ENCODE measurements around the gene POLR1E.
"Not testable (repeated sequence)": the region's sequence is repeated elsewhere in the genome, so short reads cannot be mapped to it uniquely, and the experiment has no call there.

POLR1E gene

DNA sequence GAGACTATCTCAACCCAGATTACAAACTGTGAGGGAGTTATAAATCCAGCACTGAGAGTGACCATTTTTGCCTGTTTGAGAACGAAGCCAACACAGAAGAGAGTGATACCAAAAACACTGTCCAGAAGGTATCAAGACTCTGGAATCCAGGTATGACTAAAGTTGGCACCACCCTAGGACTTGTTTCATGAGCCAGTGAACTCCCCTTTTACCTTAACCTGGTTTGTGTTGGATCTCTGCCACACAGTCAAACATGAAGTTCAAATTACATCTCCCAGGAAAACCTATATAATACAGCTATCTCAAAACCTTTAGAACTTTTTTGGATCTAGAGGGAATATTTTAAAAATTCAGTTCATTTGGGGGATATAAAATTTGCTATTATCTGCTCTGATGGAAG lies 31.9 kb upstream of the POLR1E start:
- H3K36me3 Mint-ChIP-seq: peaks cover 8% of the 10 kb centered on the region
- peaks cover 64% of the 10 kb centered on the region for H3K4me1 Mint-ChIP-seq
- no peaks in the 10 kb centered on the region for H3K9me3 Mint-ChIP-seq
- H3K27me3 Mint-ChIP-seq: no peaks in the 10 kb centered on the region
- no peak overlapping the region for H3K4me3 Mint-ChIP-seq
- peak overlapping the region; percentile 47 for H3K27ac Mint-ChIP-seq

GRCh38 chr9:37454238-37454637 lies 31.5 kb upstream of the POLR1E start:
- Mint-ChIP-seq H3K9me3 (no peaks in the 10 kb centered on the region), H3K27ac (peak overlapping the region; percentile 47), H3K4me1 (peaks cover 64% of the 10 kb centered on the region), H3K27me3 (no peaks in the 10 kb centered on the region), H3K36me3 (peaks cover 8% of the 10 kb centered on the region), H3K4me3 (no peak overlapping the region)

- Mint-ChIP-seq H3K36me3 (peaks cover 5% of the 10 kb centered on the region), H3K27me3 (no peaks in the 10 kb centered on the region), H3K4me1 (peaks cover 63% of the 10 kb centered on the region), H3K4me3 (no peak overlapping the region), H3K27ac (no peak overlapping the region), H3K9me3 (no peaks in the 10 kb centered on the region)
Observed at GRCh38 chr9:37455884-37456647, 29.7 kb upstream of the POLR1E start.

GRCh38 chr9:37456817-37457216 lies 28.9 kb upstream of the POLR1E start:
- Mint-ChIP-seq H3K27ac (no peak overlapping the region), H3K4me3 (no peak overlapping the region), H3K4me1 (peaks cover 65% of the 10 kb centered on the region)

GRCh38 chr9:37464006-37464405 lies 21.7 kb upstream of the POLR1E start:
- Mint-ChIP-seq H3K9me3 (no peaks in the 10 kb centered on the region), H3K27me3 (no peaks in the 10 kb centered on the region), H3K36me3 (peaks cover 9% of the 10 kb centered on the region), H3K4me3 (peak overlapping the region; percentile 97), H3K27ac (peak overlapping the region; percentile 88), H3K4me1 (peaks cover 32% of the 10 kb centered on the region)

More at GRCh38 chr9:37456817-37457216, 28.9 kb upstream of the POLR1E start:
- no peaks in the 10 kb centered on the region for H3K9me3 Mint-ChIP-seq
- peaks cover 5% of the 10 kb centered on the region for H3K36me3 Mint-ChIP-seq
- H3K27me3 Mint-ChIP-seq: no peaks in the 10 kb centered on the region

GRCh38 chr9:37464426-37465248 lies 21.1 kb upstream of the POLR1E start:
- H3K9me3 Mint-ChIP-seq: no peaks in the 10 kb centered on the region
- peaks cover 32% of the 10 kb centered on the region for H3K4me1 Mint-ChIP-seq
- peak overlapping the region; percentile 97 for H3K4me3 Mint-ChIP-seq
- H3K27ac Mint-ChIP-seq: peak overlapping the region; percentile 95
- no peaks in the 10 kb centered on the region for H3K27me3 Mint-ChIP-seq
- H3K36me3 Mint-ChIP-seq: peaks cover 9% of the 10 kb centered on the region

DNA sequence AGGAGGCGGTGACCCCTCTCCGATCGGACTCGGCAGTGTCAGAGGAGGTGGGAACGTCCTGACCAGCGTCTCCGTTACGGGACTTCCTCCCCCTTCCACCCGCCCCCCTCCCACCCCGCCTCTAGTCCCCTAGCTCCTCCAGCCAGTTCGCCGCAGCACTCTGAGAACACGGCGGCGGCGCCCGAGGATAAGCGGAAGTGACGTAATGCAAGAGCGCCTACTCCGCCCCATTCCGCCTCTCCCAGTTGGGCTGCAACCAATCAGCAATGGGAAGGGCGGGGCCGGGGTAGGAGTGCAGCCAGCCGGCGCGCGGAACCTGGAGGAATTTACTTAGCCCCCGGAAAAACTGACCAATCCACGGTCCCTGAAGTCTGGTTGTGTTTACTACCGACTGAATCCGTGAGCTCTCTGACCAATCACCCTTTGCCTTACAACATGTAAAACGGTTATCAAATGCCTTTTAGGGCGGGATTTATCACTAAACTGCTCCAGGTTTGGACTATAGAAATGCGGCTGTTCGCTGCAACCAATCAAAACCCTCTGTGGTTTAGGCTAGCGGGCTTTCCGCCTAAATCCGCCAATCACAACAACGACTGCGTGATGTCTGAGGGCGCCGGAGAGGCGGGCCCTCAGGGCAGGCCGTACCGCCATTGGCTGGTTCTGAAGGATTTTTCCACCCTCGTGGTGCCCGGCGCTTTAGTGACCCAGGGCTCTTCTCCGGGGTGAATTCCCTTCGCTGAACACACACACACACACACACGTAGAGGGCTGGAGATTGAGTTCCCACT lies 20.3 kb upstream of the POLR1E start, which contains the start of gene ZBTB5:
TSS of gene ZBTB5 (minus strand) at position 202 of the 788 bp plus-strand sequence. CDS start 22,899 bp downstream, outside the sequence.
- peak within 1 kb of the TSS; percentile 95 for H3K27ac Mint-ChIP-seq
- H3K9me3 Mint-ChIP-seq: no peaks in the 10 kb centered on the region
- no peaks in the 10 kb centered on the region for H3K27me3 Mint-ChIP-seq
- peak within 1 kb of the TSS; percentile 97 for H3K4me3 Mint-ChIP-seq
- H3K4me1 Mint-ChIP-seq: peaks cover 32% of the 10 kb centered on the region
- peaks cover 9% of the 10 kb centered on the region for H3K36me3 Mint-ChIP-seq

- H3K36me3 Mint-ChIP-seq: peaks cover 9% of the 10 kb centered on the region
- H3K27ac Mint-ChIP-seq: peak overlapping the region; percentile 95
- peak overlapping the region; percentile 97 for H3K4me3 Mint-ChIP-seq
- H3K27me3 Mint-ChIP-seq: no peaks in the 10 kb centered on the region
- H3K9me3 Mint-ChIP-seq: no peaks in the 10 kb centered on the region
- H3K4me1 Mint-ChIP-seq: peaks cover 29% of the 10 kb centered on the region
Observed at GRCh38 chr9:37466037-37466709, 19.6 kb upstream of the POLR1E start.

DNA sequence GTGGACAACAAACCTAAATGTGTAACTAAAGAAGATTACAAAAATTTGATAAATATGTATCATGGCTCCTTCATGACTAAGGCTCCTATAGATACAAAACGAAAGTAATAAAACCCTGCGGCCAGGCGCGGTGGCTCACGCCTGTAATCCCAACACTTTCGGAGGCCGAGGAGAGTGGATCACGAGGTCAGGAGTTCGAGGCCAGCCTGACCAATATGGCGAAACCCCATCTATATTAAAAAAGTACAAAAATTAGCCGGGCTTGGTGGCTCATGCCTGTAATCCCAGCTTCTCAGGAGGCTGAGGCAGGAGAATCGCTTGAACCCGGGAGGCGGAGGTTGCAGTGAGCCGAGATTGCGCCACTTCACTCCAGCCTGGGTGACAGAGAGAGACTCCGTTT lies 18.2 kb upstream of the POLR1E start:
- H3K27me3 Mint-ChIP-seq, H3K36me3 Mint-ChIP-seq, H3K4me3 Mint-ChIP-seq, H3K27ac Mint-ChIP-seq, H3K9me3 Mint-ChIP-seq: not testable (repeated sequence)
- peaks cover 34% of the 10 kb centered on the region for H3K4me1 Mint-ChIP-seq

DNA sequence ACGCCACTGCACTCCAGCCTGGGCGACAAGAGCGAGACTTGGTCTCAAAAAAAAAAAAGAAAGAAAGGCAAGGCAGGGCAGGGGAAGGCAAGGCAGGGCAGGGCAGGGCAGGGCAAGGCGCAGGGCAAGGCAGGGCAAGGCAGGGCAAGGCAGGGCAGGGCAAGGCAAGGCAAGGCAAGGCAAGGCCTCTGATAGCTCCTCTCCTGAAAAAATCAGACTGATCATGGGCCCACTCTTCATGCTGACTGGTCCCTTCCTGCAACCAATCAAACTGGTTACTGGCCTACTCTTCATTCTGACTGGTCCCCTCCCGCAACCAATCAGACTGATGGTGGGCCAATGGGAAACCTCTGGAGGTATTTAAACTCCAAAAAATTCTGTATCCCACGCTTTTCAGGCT lies 17.1 kb upstream of the POLR1E start:
- no peak overlapping the region for H3K27ac Mint-ChIP-seq
- H3K4me3 Mint-ChIP-seq: no peak overlapping the region

GRCh38 chr9:37471942-37472684 lies 13.6 kb upstream of the POLR1E start:
- Mint-ChIP-seq H3K36me3 (no peaks in the 10 kb centered on the region), H3K9me3 (peaks cover 5% of the 10 kb centered on the region), H3K4me3 (peak overlapping the region; percentile 84), H3K27me3 (no peaks in the 10 kb centered on the region), H3K27ac (peak overlapping the region; percentile 90), H3K4me1 (peaks cover 14% of the 10 kb centered on the region)

More for the DNA sequence above, 17.1 kb upstream of the POLR1E start:
- Mint-ChIP-seq H3K4me1 (peaks cover 24% of the 10 kb centered on the region), H3K36me3 (peaks cover 3% of the 10 kb centered on the region), H3K27me3 (no peaks in the 10 kb centered on the region), H3K9me3 (no peaks in the 10 kb centered on the region)

GRCh38 chr9:37473982-37474381 lies 11.8 kb upstream of the POLR1E start:
- not testable (repeated sequence) for H3K4me3 Mint-ChIP-seq, H3K27me3 Mint-ChIP-seq, H3K36me3 Mint-ChIP-seq, H3K27ac Mint-ChIP-seq, H3K9me3 Mint-ChIP-seq
- H3K4me1 Mint-ChIP-seq: peaks cover 14% of the 10 kb centered on the region

- Mint-ChIP-seq H3K4me1 (peaks cover 14% of the 10 kb centered on the region), H3K27me3 (peaks cover 3% of the 10 kb centered on the region), H3K4me3 (no peak overlapping the region), H3K9me3 (peaks cover 5% of the 10 kb centered on the region), H3K36me3 (no peaks in the 10 kb centered on the region), H3K27ac (no peak overlapping the region)
Observed at GRCh38 chr9:37474438-37474837, 11.3 kb upstream of the POLR1E start.

- Mint-ChIP-seq H3K27me3 (peaks cover 13% of the 10 kb centered on the region), H3K4me3 (no peak overlapping the region), H3K4me1 (peaks cover 6% of the 10 kb centered on the region), H3K9me3 (peaks cover 5% of the 10 kb centered on the region), H3K36me3 (no peaks in the 10 kb centered on the region), H3K27ac (no peak overlapping the region)
Observed at GRCh38 chr9:37476930-37477329, 8.8 kb upstream of the POLR1E start.

All from activated naive CD4-positive, alpha-beta T cell treated with anti-CD3 and anti-CD28 coated beads, Interleukin-2, amount 50 U/mL, for 24 hours (primary cell).